ENCODE data around the gene LAD1.

DNA sequence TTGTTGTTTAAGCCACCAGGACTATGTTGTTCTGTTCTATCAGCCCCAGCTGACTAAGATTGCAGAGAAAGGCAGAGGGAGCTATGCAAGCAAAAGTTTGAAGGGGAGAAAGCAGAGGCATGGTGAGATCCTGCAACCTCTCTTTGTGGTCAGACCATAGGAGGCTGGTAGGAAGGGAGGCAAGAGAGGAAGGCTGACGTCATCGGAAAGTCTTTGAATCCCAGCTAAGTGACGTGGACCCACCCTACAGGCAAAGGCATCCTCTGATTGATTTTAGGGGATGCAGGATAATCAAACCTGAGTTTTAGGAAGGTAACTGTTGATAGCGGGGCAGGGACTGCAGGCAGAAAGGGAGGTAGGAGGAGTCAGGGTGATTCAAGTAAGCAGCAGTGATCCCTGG lies 45.7 kb upstream of the LAD1 start:
- TF ChIP-seq EZH2 (IDR thresholded peaks at IDR 0.05; ENCODE audit: borderline replicate concordance, low read depth, low read length) = no peak
- TF ChIP-seq, protein P1, sequence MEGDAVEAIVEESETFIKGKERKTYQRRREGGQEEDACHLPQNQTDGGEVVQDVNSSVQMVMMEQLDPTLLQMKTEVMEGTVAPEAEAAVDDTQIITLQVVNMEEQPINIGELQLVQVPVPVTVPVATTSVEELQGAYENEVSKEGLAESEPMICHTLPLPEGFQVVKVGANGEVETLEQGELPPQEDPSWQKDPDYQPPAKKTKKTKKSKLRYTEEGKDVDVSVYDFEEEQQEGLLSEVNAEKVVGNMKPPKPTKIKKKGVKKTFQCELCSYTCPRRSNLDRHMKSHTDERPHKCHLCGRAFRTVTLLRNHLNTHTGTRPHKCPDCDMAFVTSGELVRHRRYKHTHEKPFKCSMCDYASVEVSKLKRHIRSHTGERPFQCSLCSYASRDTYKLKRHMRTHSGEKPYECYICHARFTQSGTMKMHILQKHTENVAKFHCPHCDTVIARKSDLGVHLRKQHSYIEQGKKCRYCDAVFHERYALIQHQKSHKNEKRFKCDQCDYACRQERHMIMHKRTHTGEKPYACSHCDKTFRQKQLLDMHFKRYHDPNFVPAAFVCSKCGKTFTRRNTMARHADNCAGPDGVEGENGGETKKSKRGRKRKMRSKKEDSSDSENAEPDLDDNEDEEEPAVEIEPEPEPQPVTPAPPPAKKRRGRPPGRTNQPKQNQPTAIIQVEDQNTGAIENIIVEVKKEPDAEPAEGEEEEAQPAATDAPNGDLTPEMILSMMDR (IDR thresholded peaks at IDR 0.05 in 2 of 3, conservative IDR thresholded peaks at IDR 0.05 in 1 of 3; ENCODE audit: insufficient read depth in 2 of 3, low read depth in 1 of 3, low read length in 3 of 3) = no peak

Measured in K562 (cell line).